ENCODE measurements around the gene MYO1A. TPM values are rescaled to one million over a fixed set of nuclear protein-coding genes. Genes with fewer than 3 reads are reported as not detected.
A peak's percentile ranks its signal among the peaks of the same experiment; 100 is the strongest.

The MYO1A gene
- total RNA-seq, 4 donors from 2014 or later: 0.38 to 0.48 TPM; not detected in 2

DNA sequence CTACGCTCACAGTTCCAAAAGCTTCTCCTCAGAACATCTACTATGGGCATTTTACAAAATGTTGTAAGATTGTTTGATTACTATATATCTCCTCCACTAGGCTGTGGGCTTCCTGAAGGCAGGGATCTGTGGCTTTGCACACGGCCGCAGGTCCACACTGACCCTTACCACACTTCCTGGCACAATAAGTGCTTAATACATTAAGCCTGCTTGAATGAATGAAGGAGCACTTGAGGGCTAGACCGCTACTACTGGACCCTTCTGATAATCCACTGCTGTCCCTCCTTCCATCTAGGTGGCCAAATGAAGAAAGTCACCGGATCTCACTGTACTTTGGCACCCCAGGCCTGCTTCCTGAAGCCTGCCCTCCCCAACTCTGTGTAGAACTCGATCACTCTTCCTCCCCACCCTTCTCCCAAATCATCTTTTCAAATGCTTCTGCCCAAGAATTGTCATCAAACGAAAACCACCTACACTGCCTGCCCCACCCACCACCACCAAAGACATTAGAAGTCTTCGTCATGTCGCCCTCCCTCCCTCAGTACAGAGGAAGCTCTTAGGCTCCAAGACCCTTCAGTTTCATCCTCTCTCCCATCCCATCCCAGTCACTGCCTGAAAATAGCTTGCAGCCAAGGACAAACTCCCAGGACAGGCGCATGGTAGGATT lies 43.0 kb downstream of the MYO1A start:
- no peak for DNase-seq
- no peak for TF ChIP-seq POLR2A (IDR thresholded peaks at IDR 0.05)
- TF ChIP-seq, protein P1, sequence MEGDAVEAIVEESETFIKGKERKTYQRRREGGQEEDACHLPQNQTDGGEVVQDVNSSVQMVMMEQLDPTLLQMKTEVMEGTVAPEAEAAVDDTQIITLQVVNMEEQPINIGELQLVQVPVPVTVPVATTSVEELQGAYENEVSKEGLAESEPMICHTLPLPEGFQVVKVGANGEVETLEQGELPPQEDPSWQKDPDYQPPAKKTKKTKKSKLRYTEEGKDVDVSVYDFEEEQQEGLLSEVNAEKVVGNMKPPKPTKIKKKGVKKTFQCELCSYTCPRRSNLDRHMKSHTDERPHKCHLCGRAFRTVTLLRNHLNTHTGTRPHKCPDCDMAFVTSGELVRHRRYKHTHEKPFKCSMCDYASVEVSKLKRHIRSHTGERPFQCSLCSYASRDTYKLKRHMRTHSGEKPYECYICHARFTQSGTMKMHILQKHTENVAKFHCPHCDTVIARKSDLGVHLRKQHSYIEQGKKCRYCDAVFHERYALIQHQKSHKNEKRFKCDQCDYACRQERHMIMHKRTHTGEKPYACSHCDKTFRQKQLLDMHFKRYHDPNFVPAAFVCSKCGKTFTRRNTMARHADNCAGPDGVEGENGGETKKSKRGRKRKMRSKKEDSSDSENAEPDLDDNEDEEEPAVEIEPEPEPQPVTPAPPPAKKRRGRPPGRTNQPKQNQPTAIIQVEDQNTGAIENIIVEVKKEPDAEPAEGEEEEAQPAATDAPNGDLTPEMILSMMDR (IDR thresholded peaks at IDR 0.05): peak in 1 of 6 experiments; percentile 16
- peak overlapping the region; percentile 71 to 89 (median 85) for H3K27ac ChIP-seq
- H3K4me3 ChIP-seq: peak overlapping the region; percentile 87 to 95 (median 89)
- H3K4me1 ChIP-seq: peaks cover 13 to 37% (median 13%) of the 10 kb centered on the region in 3 donors
- no peaks in the 10 kb centered on the region for H3K27me3 ChIP-seq
- H3K36me3 ChIP-seq: peaks cover 16 to 29% (median 20%) of the 10 kb centered on the region in 3 donors
- intact Hi-C loops (cut with DNase I): loop anchor here (5.0 kb wide), 1 partner anchor 55 kb away; no protein-coding TSS in a partner anchor
- WGBS, 2 donors: 54 to 55% methylated on average over 9 to 10 of the region's 10 CpGs
- H3K9me3 ChIP-seq: no peaks in the 10 kb centered on the region

- whole genome bisulfite sequencing, 2 donors: 0 to 5% methylated on average over 1 to 6 of the region's 94 CpGs
- H3K27ac ChIP-seq: peak within 1 kb of the TSS; percentile 82 to 90 (median 88)
Observed at GRCh38 chr12:57005980-57006808, 43.7 kb downstream of the MYO1A start, which contains the start of gene ZBTB39. TSS of gene ZBTB39 (minus strand) at chr12:57006546. CDS start at chr12:57004917, 1,629 bp downstream.

GRCh38 chr12:57004651-57005050 lies 45.3 kb downstream of the MYO1A start:
- WGBS, 2 donors: 76 to 81% methylated on average over 2 to 6 of the region's 6 CpGs
- Histone ChIP-seq H3K9me3 (no peaks in the 10 kb centered on the region), H3K27ac (no peak overlapping the region), H3K4me3 (no peak overlapping the region), H3K4me1 (peaks cover 13 to 55% (median 19%) of the 10 kb centered on the region in 3 donors), H3K27me3 (no peaks in the 10 kb centered on the region), H3K36me3 (peaks cover 16 to 50% (median 20%) of the 10 kb centered on the region in 3 donors)
- DNase-seq: no peak
- intact Hi-C loops (cut with DNase I): loop anchor here (5.0 kb wide), 1 partner anchor 58 kb away; no protein-coding TSS in a partner anchor
- TF ChIP-seq, protein P1 (IDR thresholded peaks at IDR 0.05): no peak
- no peak for TF ChIP-seq POLR2A (IDR thresholded peaks at IDR 0.05)

More at GRCh38 chr12:57005980-57006808, 43.7 kb downstream of the MYO1A start, which contains the start of gene ZBTB39:
- Histone ChIP-seq H3K27me3 (no peaks in the 10 kb centered on the region), H3K36me3 (peaks cover 16 to 35% (median 20%) of the 10 kb centered on the region in 3 donors), H3K9me3 (no peaks in the 10 kb centered on the region), H3K4me3 (peak within 1 kb of the TSS; percentile 87 to 95 (median 89)), H3K4me1 (peaks cover 13 to 45% (median 19%) of the 10 kb centered on the region in 3 donors)
- DNase-seq: no peak
- peak in 2 of 4 donors; percentile 19 to 33 for TF ChIP-seq POLR2A (IDR thresholded peaks at IDR 0.05)
- TF ChIP-seq, protein P1 (IDR thresholded peaks at IDR 0.05): peak in 4 of 6 experiments; percentile 35 to 54 (median 44)
- intact Hi-C loops (cut with DNase I): loop anchor here (5.0 kb wide), 1 partner anchor 56 kb away; no protein-coding TSS in a partner anchor

GRCh38 chr12:57003395-57003794 lies 46.5 kb downstream of the MYO1A start:
- DNase-seq: no peak
- intact Hi-C loops (cut with DNase I): no loop called here
- Histone ChIP-seq H3K4me3 (no peak overlapping the region), H3K4me1 (peaks cover 13 to 56% (median 13%) of the 10 kb centered on the region in 3 donors), H3K27me3 (no peaks in the 10 kb centered on the region), H3K27ac (no peak overlapping the region), H3K9me3 (no peaks in the 10 kb centered on the region), H3K36me3 (peaks cover 16 to 57% (median 20%) of the 10 kb centered on the region in 3 donors)
- TF ChIP-seq POLR2A (IDR thresholded peaks at IDR 0.05): no peak
- TF ChIP-seq, protein P1 (IDR thresholded peaks at IDR 0.05): no peak
- 89 to 98% methylated on average over 10 to 11 of the region's 13 CpGs for WGBS, 2 donors
